NB4 (cell line): Measurements from ENCODE around the gene CEBPB.

Experiments used
- CTCF ChIP-seq: IDR thresholded peaks from one replicate; pipeline ENCODE4 v1.5.1; 2012; ENCODE audit warnings: low read depth, low read length
- MYC ChIP-seq: IDR thresholded peaks from 2 replicates; pipeline ENCODE4 v1.6.1; 2011; ENCODE audit warnings: low read depth, low read length

GRCh38 chr20:50202677-50203076 is 12.0 kb downstream of the CEBPB start:
- no peak for TF ChIP-seq MYC
- TF ChIP-seq CTCF: no peak
